Panc1 (cell line): ENCODE data around the gene ALG12.

Experiments
- POLR2AphosphoS5 ChIP-seq: IDR thresholded peaks from 2 replicates; pipeline ENCODE4 v1.6.1; 2012; ENCODE audit warnings: mild to moderate bottlenecking, low read depth, low read length, moderate library complexity
- REST ChIP-seq, 2 experiments: IDR thresholded peaks; 2 replicates each; pipeline ENCODE4 v1.6.1; 2011 to 2012; ENCODE audit warnings: low read depth in 2 of 2, control low read depth in 1 of 2, low read length in 1 of 2, mild to moderate bottlenecking in 1 of 2, moderate library complexity in 1 of 2; ENCODE audit not compliant: insufficient read depth in 1 of 2
- SIN3A ChIP-seq: IDR thresholded peaks from 2 replicates; pipeline ENCODE4 v1.6.1; 2012; ENCODE audit warnings: low read depth, mild to moderate bottlenecking, low read length, moderate library complexity, borderline replicate concordance; ENCODE audit not compliant: insufficient read depth
- TCF7L2 ChIP-seq: IDR thresholded peaks from 2 replicates; pipeline ENCODE4 v1.6.1; 2011; ENCODE audit warnings: mild to moderate bottlenecking, low read depth, low read length, inconsistent platforms
- TF ChIP-seq, protein P1 (sequence below): fragments of 450-650 bp; IDR thresholded peaks from 2 replicates; pipeline ENCODE4 v1.5.1; 2017; ENCODE audit warnings: mild to moderate bottlenecking

DNA sequence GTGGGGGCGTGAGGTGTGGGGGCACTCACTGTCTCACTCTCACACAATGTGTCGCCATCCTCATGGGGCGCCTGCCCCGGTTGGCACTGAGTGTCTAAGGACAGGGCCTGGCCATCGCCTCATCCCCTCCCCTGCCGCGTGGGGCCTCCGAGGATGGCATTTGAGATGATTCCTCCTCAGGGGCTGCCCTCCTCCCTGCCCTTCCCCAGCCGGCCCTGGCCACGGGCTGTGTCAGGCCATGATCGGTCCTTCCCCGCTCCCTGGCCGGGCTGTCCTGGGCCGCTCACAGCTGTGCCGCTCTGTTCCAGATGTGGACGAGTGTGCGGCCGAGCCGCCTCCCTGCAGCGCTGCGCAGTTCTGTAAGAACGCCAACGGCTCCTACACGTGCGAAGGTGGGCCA, 4.7 kb upstream of the ALG12 start:
- TF ChIP-seq, protein P1, sequence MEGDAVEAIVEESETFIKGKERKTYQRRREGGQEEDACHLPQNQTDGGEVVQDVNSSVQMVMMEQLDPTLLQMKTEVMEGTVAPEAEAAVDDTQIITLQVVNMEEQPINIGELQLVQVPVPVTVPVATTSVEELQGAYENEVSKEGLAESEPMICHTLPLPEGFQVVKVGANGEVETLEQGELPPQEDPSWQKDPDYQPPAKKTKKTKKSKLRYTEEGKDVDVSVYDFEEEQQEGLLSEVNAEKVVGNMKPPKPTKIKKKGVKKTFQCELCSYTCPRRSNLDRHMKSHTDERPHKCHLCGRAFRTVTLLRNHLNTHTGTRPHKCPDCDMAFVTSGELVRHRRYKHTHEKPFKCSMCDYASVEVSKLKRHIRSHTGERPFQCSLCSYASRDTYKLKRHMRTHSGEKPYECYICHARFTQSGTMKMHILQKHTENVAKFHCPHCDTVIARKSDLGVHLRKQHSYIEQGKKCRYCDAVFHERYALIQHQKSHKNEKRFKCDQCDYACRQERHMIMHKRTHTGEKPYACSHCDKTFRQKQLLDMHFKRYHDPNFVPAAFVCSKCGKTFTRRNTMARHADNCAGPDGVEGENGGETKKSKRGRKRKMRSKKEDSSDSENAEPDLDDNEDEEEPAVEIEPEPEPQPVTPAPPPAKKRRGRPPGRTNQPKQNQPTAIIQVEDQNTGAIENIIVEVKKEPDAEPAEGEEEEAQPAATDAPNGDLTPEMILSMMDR = no peak
- TF ChIP-seq REST (IDR thresholded peaks at IDR 0.05; ENCODE audit: insufficient read depth in 1 of 2, low read depth in 2 of 2, low read length in 1 of 2) (no peak), POLR2AphosphoS5 (no peak), SIN3A (no peak), TCF7L2 (no peak)
